Stimulated activated CD4-positive, alpha-beta T cell treated with anti-CD3 and anti-CD28 coated beads, Interleukin-15, amount 100 ng/mL, for 1 hour (primary cell): Measurements from ENCODE around the gene PHF19.

ENCODE experiments used
- DNase-seq, 2 donors: peaks; one replicate each; pipeline ENCODE4 v3.0.0-alpha.2; 2020; ENCODE audit warnings: low read depth in 1 of 2, low spot score in 1 of 2

PHF19 gene

GRCh38 chr9:120914396-120914795, 37.4 kb upstream of the PHF19 start:
- DNase-seq: no peak

- no peak for DNase-seq
These were observed 36.8 kb upstream of the PHF19 start for GRCh38 chr9:120913647-120914264.

- DNase-seq: no peak
These were observed 36.1 kb upstream of the PHF19 start for GRCh38 chr9:120912958-120913646.

- DNase-seq: no peak
These were observed 34.4 kb upstream of the PHF19 start for GRCh38 chr9:120911295-120911837.

GRCh38 chr9:120910643-120911042, 33.7 kb upstream of the PHF19 start:
- DNase-seq: no peak

GRCh38 chr9:120909904-120910303, 32.9 kb upstream of the PHF19 start:
- DNase-seq: peak in 1 of 2 donors; percentile 48

GRCh38 chr9:120905315-120906164, 28.6 kb upstream of the PHF19 start:
- DNase-seq: no peak

GRCh38 chr9:120904978-120905301, 28.0 kb upstream of the PHF19 start:
- no peak for DNase-seq

GRCh38 chr9:120904061-120904977, 27.3 kb upstream of the PHF19 start:
- no peak for DNase-seq

- DNase-seq: no peak
These were observed 25.9 kb upstream of the PHF19 start for GRCh38 chr9:120902569-120903535.

GRCh38 chr9:120901755-120902568, 25.0 kb upstream of the PHF19 start:
- no peak for DNase-seq

GRCh38 chr9:120900824-120901223, 23.8 kb upstream of the PHF19 start:
- DNase-seq: no peak

GRCh38 chr9:120899490-120900068, 22.6 kb upstream of the PHF19 start:
- no peak for DNase-seq

- no peak for DNase-seq
These were observed 21.4 kb upstream of the PHF19 start for GRCh38 chr9:120898396-120898795.

GRCh38 chr9:120895951-120896350, 19.0 kb upstream of the PHF19 start:
- DNase-seq: no peak

- DNase-seq: no peak
These were observed 17.5 kb upstream of the PHF19 start for GRCh38 chr9:120894321-120895148.

- DNase-seq: no peak
These were observed 16.8 kb upstream of the PHF19 start for GRCh38 chr9:120893611-120894307.
